Measurements from ENCODE around the gene RBM20.
"Not testable (repeated sequence)": the region's sequence is repeated elsewhere in the genome, so short reads cannot be mapped to it uniquely, and the experiment has no call there.

RBM20 gene

DNA sequence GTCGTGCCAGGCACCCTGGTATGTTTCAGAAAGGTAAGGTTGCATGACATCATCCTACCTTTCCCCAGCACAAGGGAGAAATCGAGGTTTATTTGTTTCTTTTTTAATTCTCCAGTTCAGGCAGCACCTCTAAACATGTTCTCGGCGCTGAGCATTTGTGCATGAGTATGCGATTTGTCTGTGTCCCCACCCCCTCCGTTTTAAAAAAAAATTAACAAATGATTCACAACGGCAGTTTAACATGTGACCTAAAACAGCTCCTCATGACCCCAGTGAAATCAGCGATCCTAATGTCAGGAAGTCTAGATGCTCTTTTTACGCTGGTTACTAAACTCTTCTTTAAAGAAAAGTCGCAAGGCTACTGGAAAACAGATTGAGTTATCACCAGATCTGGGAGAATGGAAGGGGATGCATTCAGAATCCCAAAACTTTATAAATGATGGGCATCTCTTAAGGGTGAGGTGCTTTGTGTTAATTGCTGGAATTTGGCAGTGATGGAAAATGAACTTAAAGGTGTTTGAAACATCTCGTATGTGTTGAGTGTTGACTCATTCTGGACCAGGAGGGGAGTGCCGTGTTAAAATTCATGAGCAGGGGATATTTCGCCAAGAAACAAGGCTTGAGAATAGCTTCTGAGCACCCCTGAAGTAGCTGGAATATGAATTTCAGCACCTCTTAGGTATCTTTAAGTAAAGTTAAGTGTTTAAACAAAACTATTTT, 120.8 kb downstream of the RBM20 start:
- DNase-seq (ENCODE audit: low spot score): no peak

DNA sequence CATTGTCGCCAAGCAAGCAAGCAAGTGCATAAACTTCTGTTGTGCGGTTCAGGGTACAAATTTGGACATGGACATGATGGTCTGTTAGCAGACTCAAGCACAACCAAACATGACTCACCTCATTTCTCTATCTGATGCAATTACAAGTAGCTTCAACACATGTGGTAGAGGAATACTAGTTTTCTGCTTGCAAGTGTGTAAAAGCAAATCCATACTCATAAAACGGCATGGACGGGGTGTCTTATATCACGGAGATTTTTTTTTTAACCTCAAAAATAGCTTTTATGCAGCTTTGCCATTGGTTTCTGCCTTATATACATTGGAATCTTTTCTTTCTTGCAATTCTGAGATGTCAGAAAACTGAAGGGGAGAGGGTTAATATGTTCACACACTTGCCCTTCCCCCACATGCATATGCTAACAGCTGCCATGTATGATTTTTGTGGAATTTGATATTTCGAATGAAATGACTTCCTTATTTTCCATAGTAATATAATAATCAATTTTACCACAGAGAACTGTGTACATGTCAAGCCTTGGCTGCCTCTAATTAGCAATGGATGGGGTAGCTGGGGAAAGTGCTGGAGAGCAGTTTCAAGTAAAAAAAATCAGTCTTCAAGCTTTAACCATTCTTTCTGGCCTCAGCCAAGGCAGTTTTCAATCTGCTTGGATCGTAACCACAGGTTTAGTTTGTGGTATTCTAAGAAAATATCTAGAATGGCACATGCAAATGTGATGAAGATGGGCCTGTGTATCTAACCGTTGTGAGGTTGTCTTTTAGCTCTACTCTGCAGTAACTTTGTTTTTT, 121.6 kb downstream of the RBM20 start:
- DNase-seq (ENCODE audit: low spot score): no peak

DNA sequence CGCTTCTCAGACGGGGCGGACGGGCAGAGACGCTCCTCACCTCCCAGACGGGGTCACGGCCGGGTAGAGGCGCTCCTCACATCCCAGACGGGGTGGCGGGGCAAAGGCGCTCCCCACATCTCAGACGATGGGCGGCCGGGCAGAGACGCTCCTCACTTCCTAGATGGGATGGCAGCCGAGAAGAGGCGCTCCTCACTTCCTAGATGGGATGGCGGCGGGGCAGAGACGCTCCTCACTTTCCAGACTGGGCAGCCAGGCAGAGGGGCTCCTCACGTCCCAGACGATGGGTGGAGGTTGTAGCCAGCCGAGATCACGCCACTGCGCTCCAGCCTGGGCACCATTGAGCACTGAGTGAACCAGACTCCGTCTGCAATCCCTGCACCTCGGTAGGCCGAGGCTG, 123.5 kb downstream of the RBM20 start:
- not testable (repeated sequence) for DNase-seq (ENCODE audit: low spot score)

DNA sequence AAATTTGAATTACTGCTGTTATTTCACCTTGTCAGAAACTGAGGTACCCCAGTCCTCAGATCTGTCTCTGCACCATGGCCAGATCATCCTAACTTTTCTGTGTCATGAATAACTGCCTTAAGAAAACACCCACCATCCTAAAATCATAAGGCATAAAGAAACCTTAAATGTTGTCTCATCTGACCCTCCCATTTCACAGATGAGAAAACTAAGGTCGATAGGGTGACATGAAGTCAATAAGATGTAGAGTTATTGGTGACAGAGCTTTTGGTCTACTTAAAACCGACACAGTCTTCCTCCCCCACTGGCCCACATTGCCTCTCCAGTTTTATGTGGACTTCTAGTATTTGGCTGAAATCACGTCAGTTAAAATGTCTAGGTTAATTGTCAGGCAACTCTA, 126.1 kb downstream of the RBM20 start:
- no peak for DNase-seq (ENCODE audit: low spot score)

DNA sequence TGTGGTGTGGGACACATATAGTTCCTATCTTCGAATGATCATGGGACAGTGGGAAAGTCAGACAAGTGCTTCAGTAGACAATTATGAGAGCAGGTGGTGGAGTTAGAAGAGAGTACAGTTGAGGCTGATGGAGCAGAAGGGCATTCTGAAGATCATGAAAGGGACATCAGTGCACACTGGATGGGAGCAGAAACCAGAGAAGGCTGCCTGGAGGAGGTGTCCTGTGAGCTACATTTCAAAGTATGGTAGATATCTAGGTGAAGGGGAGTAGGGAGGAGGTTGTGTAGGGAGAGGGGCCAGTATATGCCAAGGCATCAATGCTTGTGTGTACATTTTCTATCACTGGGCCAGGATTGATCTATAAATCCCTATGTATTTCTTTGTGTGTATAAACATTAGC, 127.3 kb downstream of the RBM20 start:
- no peak for DNase-seq (ENCODE audit: low spot score)

DNA sequence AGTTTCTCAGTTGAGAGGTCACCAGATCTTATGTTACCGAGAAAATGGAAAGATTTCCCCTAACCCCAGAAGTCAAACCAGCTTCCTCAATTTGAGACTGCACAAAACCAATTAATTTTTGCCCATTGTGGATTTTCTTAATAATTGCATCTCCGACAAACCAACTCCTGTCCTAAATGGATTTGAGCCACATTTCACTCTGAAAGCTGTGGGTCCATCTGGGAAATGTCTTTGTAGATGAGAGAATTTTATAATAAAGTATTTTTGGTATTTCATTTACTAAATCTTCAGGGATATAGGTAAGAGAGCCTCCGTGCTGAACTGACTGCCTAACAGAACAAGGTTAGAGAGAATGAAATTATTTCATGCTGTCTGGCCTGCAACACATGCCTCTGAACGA, 127.9 kb downstream of the RBM20 start:
- DNase-seq (ENCODE audit: low spot score): no peak

DNA sequence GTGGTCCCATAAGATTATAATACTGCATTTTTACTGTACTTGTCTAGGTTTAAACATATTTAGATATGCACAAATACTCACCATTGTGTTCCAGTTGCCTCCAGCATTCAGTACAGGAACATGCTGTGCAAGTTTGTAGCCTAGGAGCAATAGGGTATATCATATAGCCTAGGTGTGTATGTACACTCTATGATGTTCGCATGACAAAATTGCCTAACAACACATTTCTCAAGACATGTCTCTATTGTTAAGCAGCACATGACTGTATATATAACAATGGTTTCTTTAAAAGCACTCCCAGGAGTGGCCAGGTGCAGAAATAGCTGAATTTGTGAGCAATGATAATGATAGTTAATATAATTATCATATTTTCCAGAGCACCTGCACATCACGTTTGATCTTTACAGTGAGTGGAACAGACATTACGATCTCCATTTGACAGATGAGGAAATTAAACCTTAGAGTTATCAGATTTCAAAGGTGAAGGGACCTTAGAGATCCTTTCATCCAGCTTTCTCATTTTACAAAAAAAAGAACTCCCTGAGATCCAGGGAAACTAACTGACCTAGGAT, 128.4 kb downstream of the RBM20 start:
- no peak for DNase-seq (ENCODE audit: low spot score)

DNA sequence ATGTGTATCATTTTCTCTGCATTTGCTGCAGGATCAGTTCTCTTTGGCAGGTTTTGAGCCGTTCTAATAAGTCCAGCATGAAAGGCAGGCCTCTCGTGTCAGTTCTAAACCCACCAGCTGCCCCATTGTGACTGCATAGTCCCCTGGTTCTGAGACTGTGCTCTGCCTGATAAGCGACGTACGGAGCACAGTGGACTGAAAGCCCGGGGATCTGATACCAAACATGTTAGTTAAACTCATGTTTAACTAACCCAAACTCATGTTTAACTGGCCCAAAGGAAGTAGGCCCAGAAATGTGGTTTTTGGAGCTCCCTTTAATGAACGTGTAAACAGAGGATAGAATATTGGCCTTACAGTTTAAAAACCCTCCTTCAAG, 129.5 kb downstream of the RBM20 start:
- no peak for DNase-seq (ENCODE audit: low spot score)

DNA sequence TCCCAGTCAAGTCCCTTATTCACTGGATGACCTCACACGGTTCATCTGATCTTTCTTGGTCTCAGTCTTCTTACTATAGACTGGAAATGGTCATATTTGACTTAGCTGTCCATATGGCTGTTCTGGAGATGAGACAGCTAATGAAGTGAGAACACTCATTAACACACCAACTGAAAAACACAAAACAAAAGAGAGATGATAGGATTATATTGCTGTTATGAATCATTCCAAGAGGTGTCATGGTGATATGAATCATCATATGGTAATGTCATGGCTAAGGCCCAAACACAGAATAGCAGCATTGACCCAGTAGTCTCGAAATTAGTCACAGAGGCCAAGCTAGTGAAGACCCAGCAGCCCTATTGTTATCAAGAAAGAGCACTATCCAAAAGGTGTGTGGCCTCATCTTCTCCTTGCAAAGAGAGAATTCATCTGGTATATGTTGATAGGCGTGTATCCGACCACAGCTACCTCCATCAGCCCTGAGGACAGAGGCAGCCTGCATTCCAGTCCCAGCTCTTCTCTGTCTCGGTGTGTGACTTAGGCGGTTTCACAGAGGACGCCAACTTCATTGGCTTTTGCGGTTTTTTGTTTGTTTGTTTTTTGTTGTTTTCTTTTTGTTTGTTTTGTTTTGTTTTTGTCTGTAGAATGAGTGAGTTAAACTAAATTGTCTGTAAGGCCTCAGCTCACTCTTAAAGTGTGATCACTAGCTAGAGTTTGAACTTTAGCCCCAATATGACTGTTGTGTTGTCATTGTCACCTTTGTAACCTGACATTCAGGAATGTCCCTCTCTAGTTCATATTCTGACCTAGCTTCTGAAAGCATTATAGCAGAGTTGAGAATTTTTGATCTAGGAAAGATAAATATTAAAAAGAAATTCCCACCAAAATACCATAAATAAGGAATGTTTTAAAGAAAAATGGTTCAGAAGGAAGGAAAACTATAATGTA, 130.2 kb downstream of the RBM20 start:
- peak; percentile 19 for DNase-seq (ENCODE audit: low spot score)

DNA sequence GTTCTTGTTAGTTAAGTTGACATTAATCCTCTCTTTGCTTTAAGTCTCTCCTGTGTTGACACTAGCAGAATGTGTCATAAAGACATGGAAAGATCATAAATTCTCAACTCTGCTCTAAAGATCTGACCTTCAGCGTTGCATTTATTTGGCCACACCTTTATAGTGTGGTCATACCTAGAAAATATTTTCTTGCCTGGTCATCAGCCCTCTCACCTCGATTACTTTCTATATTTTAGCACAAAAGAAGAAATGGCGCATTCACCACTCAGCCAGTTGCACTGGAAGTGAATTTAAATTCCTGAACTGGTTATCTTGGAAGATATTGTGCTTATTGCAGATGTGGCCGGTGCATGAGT, 130.9 kb downstream of the RBM20 start:
- no peak for DNase-seq (ENCODE audit: low spot score)

DNA sequence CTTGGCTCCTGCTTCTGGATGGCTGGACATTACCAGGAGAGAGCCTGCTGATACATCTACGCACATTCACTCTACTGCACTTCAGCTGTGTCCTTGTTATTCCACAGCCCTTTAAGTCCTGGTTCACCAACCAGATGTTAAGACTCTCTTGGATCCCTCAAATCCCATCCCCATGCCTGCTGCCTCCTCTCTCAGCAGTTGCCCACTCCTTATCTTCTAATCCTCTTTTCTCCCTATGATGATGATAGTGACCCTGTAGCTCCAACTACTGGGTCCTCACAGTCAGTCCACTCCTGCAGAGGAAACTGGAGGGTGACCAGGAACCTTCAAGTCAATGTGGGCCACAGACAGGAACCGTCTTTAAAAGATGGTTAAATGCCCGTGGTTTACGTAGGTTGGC, 131.3 kb downstream of the RBM20 start:
- DNase-seq (ENCODE audit: low spot score): no peak

DNA sequence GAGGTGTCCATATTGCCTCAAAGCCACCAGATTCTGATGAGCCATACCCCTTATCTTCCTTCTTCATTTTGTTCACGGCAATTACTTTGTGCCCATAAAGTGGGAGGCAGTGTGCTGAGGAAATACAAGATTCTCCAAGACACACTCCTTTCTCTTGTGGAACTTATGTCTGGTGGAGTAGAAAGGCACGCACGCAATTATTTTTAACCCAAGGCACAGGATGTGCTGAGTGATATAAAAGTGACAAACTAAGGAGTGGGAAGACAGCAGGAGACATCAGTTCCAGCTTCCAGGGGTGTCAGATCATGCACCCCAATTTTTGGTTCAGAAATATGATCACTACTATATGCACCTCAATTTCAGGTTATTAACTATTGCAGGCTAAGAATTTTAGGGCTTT, 132.9 kb downstream of the RBM20 start:
- DNase-seq (ENCODE audit: low spot score): no peak

DNA sequence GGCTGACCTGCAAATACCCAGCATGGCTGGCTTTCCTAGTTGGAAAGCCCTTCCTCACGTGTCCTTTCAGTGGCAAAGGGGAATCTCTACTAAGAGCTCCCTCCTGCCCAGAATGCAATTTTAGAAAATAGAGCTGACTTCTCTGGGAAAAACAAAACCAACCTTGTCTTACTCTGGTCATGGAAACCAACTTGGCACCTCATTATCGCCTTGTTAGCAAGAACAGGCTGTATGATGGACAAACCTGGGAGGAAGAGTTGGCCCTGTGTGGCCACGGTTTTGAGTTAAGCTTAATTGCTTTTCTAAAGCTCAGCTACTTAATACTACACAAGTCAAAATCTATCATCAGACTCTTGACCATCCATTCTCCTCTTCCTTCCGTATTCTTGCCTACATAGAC, 133.5 kb downstream of the RBM20 start:
- no peak for DNase-seq (ENCODE audit: low spot score)

DNA sequence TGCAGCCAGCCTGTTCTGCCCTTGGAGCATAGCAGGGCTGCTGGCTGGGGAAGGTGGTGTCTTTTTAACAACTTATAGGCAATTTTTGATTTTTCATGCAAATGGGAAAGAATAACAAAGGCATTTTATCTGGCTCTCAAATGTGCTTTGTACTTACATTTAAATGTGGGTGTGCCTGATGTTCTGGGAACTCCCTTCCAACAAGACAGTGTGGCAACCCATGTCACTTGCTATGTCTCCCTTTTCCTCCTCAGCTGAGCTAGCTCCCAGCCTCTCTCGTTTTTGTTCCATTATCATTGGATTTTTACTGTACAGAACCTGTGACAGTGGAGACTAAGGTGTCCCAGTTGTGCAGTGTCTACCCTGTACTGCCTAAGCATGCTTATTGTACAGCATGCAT, 134.1 kb downstream of the RBM20 start:
- DNase-seq (ENCODE audit: low spot score): no peak

DNA sequence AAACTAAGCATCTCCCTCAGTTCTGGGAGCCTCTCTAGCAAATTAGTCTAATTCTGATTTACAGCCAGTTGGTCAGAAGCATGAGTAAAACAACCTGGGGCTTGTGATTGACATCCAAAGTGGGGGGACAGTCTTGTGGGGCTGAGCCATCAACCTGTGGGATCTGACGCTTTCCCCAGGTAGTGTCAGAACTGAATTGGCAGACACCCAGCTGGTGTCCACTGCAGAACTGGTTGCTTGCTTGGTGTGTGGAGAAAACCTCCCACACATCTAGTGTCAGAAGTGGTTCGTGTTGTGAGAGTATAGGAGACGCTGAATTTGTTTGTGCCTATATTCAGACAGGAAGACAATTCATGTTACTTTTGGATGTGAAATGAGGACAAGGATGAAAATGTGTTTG, 135.4 kb downstream of the RBM20 start:
- no peak for DNase-seq (ENCODE audit: low spot score)

DNA sequence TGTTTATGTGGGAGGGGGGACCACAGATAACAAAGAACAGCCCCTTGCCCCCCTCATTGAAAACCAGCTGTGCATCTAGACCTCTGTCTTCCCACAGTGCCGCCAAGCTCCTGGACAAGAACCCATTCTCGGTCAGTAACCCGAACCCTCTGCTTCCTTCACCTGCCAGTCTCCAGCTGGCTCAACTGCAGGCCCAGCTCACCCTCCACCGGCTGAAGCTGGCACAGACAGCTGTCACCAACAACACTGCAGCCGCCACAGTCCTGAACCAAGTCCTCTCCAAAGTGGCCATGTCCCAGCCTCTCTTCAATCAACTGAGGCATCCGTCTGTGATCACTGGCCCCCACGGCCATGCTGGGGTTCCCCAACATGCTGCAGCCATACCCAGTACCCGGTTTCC, 136.6 kb downstream of the RBM20 start:
- DNase-seq (ENCODE audit: low spot score): no peak

DNA sequence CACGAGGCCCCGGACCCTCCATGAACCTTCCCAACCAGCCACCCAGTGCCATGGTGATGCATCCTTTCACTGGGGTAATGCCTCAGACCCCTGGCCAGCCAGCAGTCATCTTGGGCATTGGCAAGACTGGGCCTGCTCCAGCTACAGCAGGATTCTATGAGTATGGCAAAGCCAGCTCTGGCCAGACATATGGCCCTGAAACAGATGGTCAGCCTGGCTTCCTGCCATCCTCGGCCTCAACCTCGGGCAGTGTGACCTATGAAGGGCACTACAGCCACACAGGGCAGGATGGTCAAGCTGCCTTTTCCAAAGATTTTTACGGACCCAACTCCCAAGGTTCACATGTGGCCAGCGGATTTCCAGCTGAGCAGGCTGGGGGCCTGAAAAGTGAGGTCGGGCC, 137.0 kb downstream of the RBM20 start:
- DNase-seq (ENCODE audit: low spot score): no peak

DNA sequence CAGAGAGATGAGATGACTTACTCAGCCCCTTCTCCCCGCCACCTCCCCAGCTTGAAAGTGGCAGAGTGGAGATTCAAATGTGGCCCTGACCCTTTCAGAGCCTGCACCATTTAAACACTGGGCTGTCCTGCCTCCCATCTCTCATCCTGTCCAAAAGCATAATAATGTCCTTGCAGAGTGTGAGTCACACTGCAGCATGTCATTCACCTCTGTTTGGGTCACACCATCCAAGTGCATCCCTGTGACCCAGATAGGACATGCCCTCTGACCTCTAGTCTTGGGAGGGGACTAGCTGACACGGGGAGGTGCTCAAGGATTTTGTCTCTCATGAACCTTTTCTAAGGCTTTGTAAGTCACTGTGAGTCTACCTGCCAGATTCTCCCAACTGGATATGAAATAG, 138.5 kb downstream of the RBM20 start:
- no peak for DNase-seq (ENCODE audit: low spot score)

DNA sequence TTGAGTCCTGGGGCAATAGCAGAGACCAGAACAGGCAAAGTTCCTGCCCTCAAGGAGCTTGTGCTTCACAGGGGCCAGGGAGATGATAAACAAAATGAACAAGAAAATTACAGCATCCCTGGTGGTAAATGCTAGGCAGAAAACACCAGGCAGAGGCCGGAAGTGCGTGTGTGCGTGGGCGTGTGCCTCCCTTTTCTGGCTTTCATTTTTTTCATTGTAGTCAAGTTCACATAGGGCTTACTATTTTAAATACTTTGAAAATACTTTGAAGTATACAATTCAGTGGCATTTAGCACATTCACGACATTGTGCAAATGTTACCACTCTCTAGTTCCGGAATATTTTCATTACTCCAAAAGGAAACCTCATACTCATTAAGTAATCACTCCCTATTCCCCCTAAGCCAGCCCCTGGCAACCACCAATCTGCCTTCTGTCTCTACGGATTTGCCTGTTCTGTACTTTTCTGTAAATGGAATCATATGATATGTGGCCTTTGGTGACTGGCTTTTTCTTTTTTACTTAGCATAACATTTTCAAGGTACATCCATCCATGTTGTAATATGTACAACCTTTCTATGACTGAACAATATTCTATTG, 139.5 kb downstream of the RBM20 start:
- no peak for DNase-seq (ENCODE audit: low spot score)

DNA sequence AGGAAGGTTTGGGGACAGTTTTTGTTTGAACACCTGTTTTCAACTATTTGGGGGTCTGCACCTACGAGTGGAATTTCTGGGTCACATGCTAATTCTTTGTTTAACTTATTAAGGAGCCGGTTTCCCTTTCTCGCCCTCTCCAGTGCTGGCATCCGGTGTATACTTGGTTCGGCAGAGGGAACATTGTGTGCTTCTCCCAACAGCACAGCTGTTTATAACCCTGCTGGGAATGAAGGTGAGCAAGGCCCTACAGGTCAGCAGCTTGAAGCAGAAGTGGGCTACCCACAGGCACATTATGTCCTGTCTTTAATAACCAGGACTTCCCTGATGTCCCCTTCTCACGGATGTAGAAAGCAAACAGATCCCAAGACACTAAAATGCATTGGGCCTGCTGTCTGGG, 140.1 kb downstream of the RBM20 start:
- DNase-seq (ENCODE audit: low spot score): no peak

DNA sequence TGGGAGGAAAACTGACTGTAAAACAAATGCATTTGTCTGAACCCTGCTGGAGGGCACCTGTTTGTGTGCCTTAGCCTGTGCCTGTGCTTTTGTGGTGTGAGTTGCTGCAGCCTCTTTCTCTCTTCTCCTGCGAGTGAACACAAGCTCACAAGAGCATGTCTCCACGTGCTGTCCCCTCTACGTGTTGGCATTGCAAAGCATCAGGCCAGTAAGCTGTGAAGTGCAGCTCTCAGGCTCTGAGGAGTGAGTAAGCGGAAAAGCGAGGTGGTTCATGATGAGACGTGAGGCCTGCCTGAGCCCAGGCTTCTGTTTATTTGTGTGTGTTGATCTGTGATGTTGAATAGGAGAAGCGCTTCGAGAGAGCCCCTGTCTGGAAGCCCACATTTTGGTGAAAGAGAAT, 142.0 kb downstream of the RBM20 start:
- DNase-seq (ENCODE audit: low spot score): no peak

Measured in hematopoietic multipotent progenitor cell treated with erythropoietin and hydrocortisone succinate and interleukin-3 and kit ligand, for 15 days (in vitro differentiated cells).